ENCODE data around the gene TMEM143. TPM values are rescaled to one million over a fixed set of nuclear protein-coding genes. Genes with fewer than 3 reads are reported as not detected.

Gene TMEM143
- total and polyA plus RNA-seq, 10 of the 15 experiments (the other 5 are each of a cell fraction or from before 2014, with no cell fraction given) = 1.5 to 19.5 (median 10.1) TPM

DNA sequence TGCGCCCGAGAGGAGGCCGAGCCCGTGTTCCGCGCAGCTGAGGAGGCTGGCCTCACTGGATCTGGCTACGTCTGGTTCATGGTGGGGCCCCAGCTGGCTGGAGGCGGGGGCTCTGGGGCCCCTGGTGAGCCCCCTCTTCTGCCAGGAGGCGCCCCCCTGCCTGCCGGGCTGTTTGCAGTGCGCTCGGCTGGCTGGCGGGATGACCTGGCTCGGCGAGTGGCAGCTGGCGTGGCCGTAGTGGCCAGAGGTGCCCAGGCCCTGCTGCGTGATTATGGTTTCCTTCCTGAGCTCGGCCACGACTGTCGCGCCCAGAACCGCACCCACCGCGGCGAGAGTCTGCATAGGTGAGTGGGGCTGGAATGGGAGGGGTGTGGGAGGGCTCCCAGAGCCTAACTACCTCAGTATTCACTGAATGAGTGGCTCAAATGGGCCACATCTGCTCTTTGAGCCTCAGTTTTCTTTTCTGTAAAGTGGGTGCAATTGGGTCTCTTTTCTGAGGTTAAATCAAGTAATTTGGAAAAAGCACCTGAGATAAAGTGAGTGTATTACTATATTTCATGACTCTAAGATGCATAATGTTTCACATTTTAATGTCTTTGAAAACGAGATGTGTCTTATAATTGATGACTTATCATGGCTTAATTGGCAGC is 41.4 kb upstream of the TMEM143 start:
- in situ Hi-C loops (cut with MboI) = no loop called here
- TF ChIP-seq TCF7 (IDR thresholded peaks at IDR 0.05; ENCODE audit: borderline replicate concordance) (no peak), TCF12 (IDR thresholded peaks at IDR 0.05; ENCODE audit: low read depth, low read length) (no peak), CHD4 (IDR thresholded peaks at IDR 0.05) (no peak)
- ATAC-seq (no peak), FAIRE-seq (no peak), DNase-seq (ENCODE audit: low read depth, low spot score) (no peak)
- ChIA-PET CTCF (interaction anchor here (0.8 to 2.1 kb wide), 4 partner anchors 14 to 83 kb away, joined by 3 to 12 read pairs (median 3); partner anchors contain the start of gene KDELR1), SMC1A (ENCODE audit: uncharacterized antibody, unreplicated experiment) (interaction anchor here (0.6 kb wide), 1 partner anchor 9 kb away, joined by 3 read pairs; no protein-coding TSS in a partner anchor), RAD21 (ENCODE audit: unreplicated experiment) (interaction anchor here (1.5 kb wide), 1 partner anchor 179 kb away, joined by 4 read pairs; no protein-coding TSS in a partner anchor), POLR2A (no interaction called here)
- Histone ChIP-seq H3K4me1 (ENCODE audit: control insufficient read depth, insufficient read depth, low read length) (peaks cover 4% of the 10 kb centered on the region), H3K27ac (ENCODE audit: control insufficient read depth, insufficient read depth) (no peak overlapping the region), H3K9me3 (replicated peaks; ENCODE audit: control insufficient read depth, insufficient read depth, low read length) (no peaks in the 10 kb centered on the region), H4K20me1 (ENCODE audit: control insufficient read depth, insufficient read depth) (no peaks in the 10 kb centered on the region), H3K4me2 (ENCODE audit: control insufficient read depth, insufficient read depth) (no peak overlapping the region), H3K36me3 (ENCODE audit: control insufficient read depth in 2 of 2, insufficient read depth in 2 of 2, low read length in 1 of 2) (no peaks in the 10 kb centered on the region), H2AFZ (ENCODE audit: control insufficient read depth, low read depth, low read length) (no peak overlapping the region; the same call in 1 of the 2 replicates), H3K27me3 (replicated peaks in 1 of 2; ENCODE audit: control insufficient read depth in 2 of 2, insufficient read depth in 2 of 2, low read length in 1 of 2) (no peaks in the 10 kb centered on the region), H3K9ac (ENCODE audit: control insufficient read depth, insufficient read depth, low read length) (no peak overlapping the region), H3K4me3 (no peak overlapping the region), H3K79me2 (ENCODE audit: control insufficient read depth, insufficient read depth, low read length) (no peaks in the 10 kb centered on the region)
- WGBS (ENCODE audit: insufficient coverage, insufficient replicate concordance, low lambda C conversion rate, missing lambda C conversion rate) = 74% methylated on average over 26 of the region's 27 CpGs
- intact Hi-C loops (cut with micrococcal nuclease; ENCODE audit: unreplicated experiment) = no loop called here
- BruUV-seq (replicated peaks) = no TSS peak

DNA sequence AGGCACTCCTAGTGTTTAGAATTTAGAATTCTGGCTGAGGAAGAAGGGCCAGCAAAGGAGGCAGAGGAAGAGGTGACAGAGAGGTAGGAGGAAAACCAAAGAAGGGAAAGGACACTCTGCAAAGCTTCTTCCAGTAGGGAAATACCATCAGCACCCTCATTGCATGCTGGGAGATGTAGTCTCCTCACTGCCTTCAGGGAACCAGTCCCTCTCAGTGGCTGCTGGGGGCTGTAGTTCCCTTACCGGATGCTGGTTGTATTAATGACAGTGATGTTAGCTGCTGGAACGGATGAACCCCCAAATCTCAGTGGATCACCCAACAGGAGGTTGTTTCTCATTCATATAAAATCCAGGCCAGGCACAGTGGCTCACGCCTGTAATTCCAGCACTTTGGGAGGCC is 39.9 kb upstream of the TMEM143 start:
- Histone ChIP-seq H3K36me3 (ENCODE audit: control insufficient read depth in 2 of 2, insufficient read depth in 2 of 2, low read length in 1 of 2) (no peaks in the 10 kb centered on the region), H3K4me3 (no peak overlapping the region), H3K79me2 (ENCODE audit: control insufficient read depth, insufficient read depth, low read length) (no peaks in the 10 kb centered on the region), H2AFZ (ENCODE audit: control insufficient read depth, low read depth, low read length) (peak overlapping the region; percentile 93), H3K27me3 (replicated peaks in 1 of 2; ENCODE audit: control insufficient read depth in 2 of 2, insufficient read depth in 2 of 2, low read length in 1 of 2) (no peaks in the 10 kb centered on the region), H3K4me1 (ENCODE audit: control insufficient read depth, insufficient read depth, low read length) (peaks cover 6% of the 10 kb centered on the region), H3K9me3 (replicated peaks; ENCODE audit: control insufficient read depth, insufficient read depth, low read length) (no peaks in the 10 kb centered on the region), H3K9ac (ENCODE audit: control insufficient read depth, insufficient read depth, low read length) (no peak overlapping the region), H3K4me2 (ENCODE audit: control insufficient read depth, insufficient read depth) (0 out of 2 replicates have a peak overlapping the region, but pooled peaks have one; percentile 12), H4K20me1 (ENCODE audit: control insufficient read depth, insufficient read depth) (no peaks in the 10 kb centered on the region), H3K27ac (ENCODE audit: control insufficient read depth, insufficient read depth) (no peak overlapping the region)
- DNase-seq (ENCODE audit: low read depth, low spot score) (no peak), FAIRE-seq (peak; percentile 99), ATAC-seq (peak; percentile 93)
- SMC1A ChIA-PET (ENCODE audit: uncharacterized antibody, unreplicated experiment) = interaction anchor here (1.1 to 1.3 kb wide), 2 partner anchors 12 to 71 kb away, joined by 3 to 4 read pairs; partner anchors contain the start of gene KDELR1
- POLR2A ChIA-PET = interaction anchor here (0.5 to 1.3 kb wide), 3 partner anchors 16 to 295 kb away, joined by 3 to 11 read pairs (median 6); partner anchors contain the start of genes RPL18 and SPHK2
- BruUV-seq (replicated peaks) = no TSS peak
- intact Hi-C loops (cut with micrococcal nuclease; ENCODE audit: unreplicated experiment) = no loop called here
- RAD21 ChIA-PET (ENCODE audit: unreplicated experiment) = interaction anchor here (0.6 to 1.5 kb wide), 4 partner anchors 12 to 242 kb away, joined by 3 to 5 read pairs (median 4); partner anchors contain the start of genes CA11, KDELR1, SYNGR4 and TMEM143
- in situ Hi-C loops (cut with MboI) = no loop called here
- WGBS (ENCODE audit: insufficient coverage, insufficient replicate concordance, low lambda C conversion rate, missing lambda C conversion rate) = 36% methylated on average over 3 of the region's 3 CpGs
- CTCF ChIA-PET = interaction anchor here (1.3 to 2.1 kb wide), 2 partner anchors 13 to 86 kb away, joined by 3 to 24 read pairs; partner anchors contain the start of gene KDELR1
- TF ChIP-seq MEF2B (IDR thresholded peaks at IDR 0.05; ENCODE audit: partially characterized antibody, poor library complexity, severe bottlenecking) (no peak), IRF4 (IDR thresholded peaks at IDR 0.05; ENCODE audit: low read depth, low read length) (peak; percentile 67; the same call in 1 of the 2 replicates), HCFC1 (IDR thresholded peaks at IDR 0.05; ENCODE audit: low read length) (peak; percentile 98), MYC (IDR thresholded peaks at IDR 0.05; ENCODE audit: insufficient read depth, insufficient read length, insufficient replicate concordance, low read length, severe bottlenecking) (no peak), ATF2 (IDR thresholded peaks at IDR 0.05; ENCODE audit: low read length) (no peak), NFYB (IDR thresholded peaks at IDR 0.05; ENCODE audit: insufficient read depth, low read depth, low read length) (peak; percentile 34; the same call in 1 of the 2 replicates)
- TF ChIP-seq, protein P1, sequence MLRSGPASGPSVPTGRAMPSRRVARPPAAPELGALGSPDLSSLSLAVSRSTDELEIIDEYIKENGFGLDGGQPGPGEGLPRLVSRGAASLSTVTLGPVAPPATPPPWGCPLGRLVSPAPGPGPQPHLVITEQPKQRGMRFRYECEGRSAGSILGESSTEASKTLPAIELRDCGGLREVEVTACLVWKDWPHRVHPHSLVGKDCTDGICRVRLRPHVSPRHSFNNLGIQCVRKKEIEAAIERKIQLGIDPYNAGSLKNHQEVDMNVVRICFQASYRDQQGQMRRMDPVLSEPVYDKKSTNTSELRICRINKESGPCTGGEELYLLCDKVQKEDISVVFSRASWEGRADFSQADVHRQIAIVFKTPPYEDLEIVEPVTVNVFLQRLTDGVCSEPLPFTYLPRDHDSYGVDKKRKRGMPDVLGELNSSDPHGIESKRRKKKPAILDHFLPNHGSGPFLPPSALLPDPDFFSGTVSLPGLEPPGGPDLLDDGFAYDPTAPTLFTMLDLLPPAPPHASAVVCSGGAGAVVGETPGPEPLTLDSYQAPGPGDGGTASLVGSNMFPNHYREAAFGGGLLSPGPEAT (IDR thresholded peaks at IDR 0.05; ENCODE audit: low read depth) = 0 out of 2 replicates have a peak, but pooled peaks have one; percentile 47
- TF ChIP-seq, protein P2, sequence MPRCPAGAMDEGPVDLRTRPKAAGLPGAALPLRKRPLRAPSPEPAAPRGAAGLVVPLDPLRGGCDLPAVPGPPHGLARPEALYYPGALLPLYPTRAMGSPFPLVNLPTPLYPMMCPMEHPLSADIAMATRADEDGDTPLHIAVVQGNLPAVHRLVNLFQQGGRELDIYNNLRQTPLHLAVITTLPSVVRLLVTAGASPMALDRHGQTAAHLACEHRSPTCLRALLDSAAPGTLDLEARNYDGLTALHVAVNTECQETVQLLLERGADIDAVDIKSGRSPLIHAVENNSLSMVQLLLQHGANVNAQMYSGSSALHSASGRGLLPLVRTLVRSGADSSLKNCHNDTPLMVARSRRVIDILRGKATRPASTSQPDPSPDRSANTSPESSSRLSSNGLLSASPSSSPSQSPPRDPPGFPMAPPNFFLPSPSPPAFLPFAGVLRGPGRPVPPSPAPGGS (IDR thresholded peaks at IDR 0.05; ENCODE audit: borderline replicate concordance, insufficient read depth, low read depth, low read length, poor library complexity, severe bottlenecking) = no peak

All from GM12878 (cell line).